Activated T-cell treated with anti-CD3 and anti-CD28 coated beads, Interleukin-2, amount 50 U/mL, for 72 hours (primary cell): Measurements from ENCODE around the gene APPBP2. TPM values are rescaled to one million over a fixed set of nuclear protein-coding genes. Genes with fewer than 3 reads are reported as not detected.
"Not testable (repeated sequence)": the region's sequence is repeated elsewhere in the genome, so short reads cannot be mapped to it uniquely, and the experiment has no call there.

Source experiments
- ATAC-seq, 2 donors: fragments of 150-1000 bp; cut with Tn5 transposase; replicated peaks in 1 of 2; 2 replicates each; pipeline ENCODE4 v1.10.0; 2021; ENCODE audit warnings: moderate library complexity in 2 of 2, mild to moderate bottlenecking in 1 of 2
- DNase-seq, 2 donors: peaks; one replicate each; pipeline ENCODE4 v3.0.0; 2021 to 2022; ENCODE audit warnings: mixed read lengths in 1 of 2
- H3K27ac Mint-ChIP-seq: one replicate; pipeline ENCODE4 v1.8.0; 2022; ENCODE audit warnings: mild to moderate bottlenecking, moderate library complexity, mixed read lengths
- H3K27me3 Mint-ChIP-seq: one replicate; pipeline ENCODE4 v1.8.0; 2022; ENCODE audit warnings: low read depth, mixed read lengths
- H3K36me3 Mint-ChIP-seq, 2 donors: one replicate each; pipeline ENCODE4 v1.8.0; 2022; ENCODE audit warnings: mixed read lengths in 2 of 2, mild to moderate bottlenecking in 1 of 2; ENCODE audit not compliant: insufficient read depth in 2 of 2
- H3K4me1 Mint-ChIP-seq: one replicate; pipeline ENCODE4 v1.8.0; 2022; ENCODE audit warnings: low read depth, mixed read lengths
- H3K4me3 Mint-ChIP-seq, 2 donors: one replicate each; pipeline ENCODE4 v1.8.0; 2022; ENCODE audit warnings: mild to moderate bottlenecking in 2 of 2, mixed read lengths in 2 of 2, moderate library complexity in 2 of 2
- H3K9me3 Mint-ChIP-seq, 2 donors: one replicate each; pipeline ENCODE4 v1.8.0; 2022; ENCODE audit warnings: mixed read lengths in 2 of 2
- total RNA-seq, 2 donors: library from RNA; stranded (reverse); gene quantifications; one replicate each; pipeline ENCODE4 v1.2.3, GENCODE V29; 2022

The APPBP2 gene, protein sequence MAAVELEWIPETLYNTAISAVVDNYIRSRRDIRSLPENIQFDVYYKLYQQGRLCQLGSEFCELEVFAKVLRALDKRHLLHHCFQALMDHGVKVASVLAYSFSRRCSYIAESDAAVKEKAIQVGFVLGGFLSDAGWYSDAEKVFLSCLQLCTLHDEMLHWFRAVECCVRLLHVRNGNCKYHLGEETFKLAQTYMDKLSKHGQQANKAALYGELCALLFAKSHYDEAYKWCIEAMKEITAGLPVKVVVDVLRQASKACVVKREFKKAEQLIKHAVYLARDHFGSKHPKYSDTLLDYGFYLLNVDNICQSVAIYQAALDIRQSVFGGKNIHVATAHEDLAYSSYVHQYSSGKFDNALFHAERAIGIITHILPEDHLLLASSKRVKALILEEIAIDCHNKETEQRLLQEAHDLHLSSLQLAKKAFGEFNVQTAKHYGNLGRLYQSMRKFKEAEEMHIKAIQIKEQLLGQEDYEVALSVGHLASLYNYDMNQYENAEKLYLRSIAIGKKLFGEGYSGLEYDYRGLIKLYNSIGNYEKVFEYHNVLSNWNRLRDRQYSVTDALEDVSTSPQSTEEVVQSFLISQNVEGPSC
- total RNA-seq: 10 to 100 TPM; 29.4 to 29.6 TPM

DNA sequence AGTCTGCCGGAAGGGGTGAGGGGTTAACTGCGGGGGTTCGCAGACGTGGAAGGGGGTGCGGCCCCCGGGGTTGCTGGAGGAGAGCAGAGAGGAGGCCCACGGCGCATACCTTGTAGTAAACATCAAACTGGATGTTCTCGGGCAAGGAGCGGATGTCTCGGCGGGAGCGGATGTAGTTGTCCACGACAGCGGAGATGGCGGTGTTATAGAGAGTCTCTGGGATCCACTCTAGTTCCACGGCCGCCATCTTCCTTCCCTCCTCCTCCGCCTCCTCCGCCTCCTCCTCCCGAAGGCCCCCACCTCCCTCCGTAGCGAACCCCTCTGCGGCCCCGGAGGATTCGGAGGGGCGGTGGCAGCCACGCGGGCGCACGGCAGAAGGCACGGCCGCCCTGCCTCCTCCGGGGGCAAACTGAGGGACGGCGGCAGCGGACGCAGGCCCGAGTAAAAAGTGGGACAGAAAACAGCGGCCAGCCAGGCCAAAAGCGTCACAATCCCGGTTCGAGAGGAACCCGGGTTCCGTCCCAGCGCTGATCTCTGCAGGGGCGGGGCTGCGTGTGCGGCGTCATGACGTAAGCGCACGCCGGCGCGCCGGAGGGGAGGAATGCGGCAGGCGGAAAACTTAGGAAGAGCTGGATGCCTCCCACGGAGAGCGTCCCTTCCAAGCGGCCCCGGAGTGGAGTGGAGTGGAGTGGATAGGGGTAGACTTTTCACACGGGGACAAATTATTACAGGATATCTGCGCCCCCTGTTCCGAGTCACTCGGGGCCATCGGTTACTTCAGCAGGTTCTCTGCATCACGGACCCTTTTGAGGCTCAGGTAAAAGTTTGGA, at the start of gene APPBP2:
TSS of gene APPBP2 (minus strand) at position 558 of the 830 bp plus-strand sequence. CDS start at position 247, 311 bp downstream.
- H3K4me1 Mint-ChIP-seq: peaks cover 44% of the 10 kb centered on the region

DNA sequence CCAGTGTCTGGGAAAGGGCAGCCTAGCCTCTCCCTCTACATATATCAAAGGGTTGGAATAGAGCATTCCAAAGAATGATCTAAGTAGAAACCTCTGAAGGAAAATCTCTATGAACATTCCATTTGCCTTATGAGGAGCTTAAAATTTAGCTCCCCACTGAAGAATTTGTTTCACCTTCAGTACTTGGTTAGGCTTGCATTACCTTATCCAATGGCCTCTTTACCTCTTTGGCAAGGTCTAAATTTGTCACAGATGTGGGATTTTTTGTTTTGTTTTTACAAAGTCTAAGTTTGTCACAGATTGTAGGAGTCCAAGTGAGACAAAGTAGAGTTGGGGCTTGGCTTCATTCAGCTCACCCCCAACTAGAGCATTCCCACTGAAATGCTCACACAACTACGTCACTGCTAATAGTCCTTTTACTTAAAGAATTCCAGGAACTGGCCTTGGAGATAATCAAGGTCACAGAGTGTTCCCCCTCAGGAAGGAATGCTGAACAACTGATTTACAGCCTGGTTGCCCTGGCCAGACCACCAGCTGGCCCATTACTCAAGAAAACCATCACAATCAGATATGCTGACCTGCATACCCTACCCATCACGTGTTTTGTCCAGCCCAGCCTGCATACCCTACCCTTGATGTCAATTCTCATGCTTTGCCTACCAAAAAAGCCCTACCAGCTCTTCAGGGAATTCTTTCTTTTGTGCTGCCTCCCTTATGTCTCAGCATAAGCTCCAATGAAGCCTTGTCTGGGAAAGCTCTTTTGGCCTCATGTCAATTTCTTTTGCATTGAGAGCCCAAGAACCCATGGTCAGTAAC, 47.4 kb upstream of the APPBP2 start:
- ATAC-seq (no peak), DNase-seq (no peak)
- H3K9me3 Mint-ChIP-seq: no peaks in the 10 kb centered on the region
- H3K27me3 Mint-ChIP-seq: peaks cover 12% of the 10 kb centered on the region
- H3K4me3 Mint-ChIP-seq: no peak overlapping the region
- no peaks in the 10 kb centered on the region for H3K36me3 Mint-ChIP-seq
- peaks cover 13% of the 10 kb centered on the region for H3K4me1 Mint-ChIP-seq
- H3K27ac Mint-ChIP-seq: no peak overlapping the region

More for the DNA sequence above, at the start of gene APPBP2:
- H3K9me3 Mint-ChIP-seq: no peaks in the 10 kb centered on the region
- DNase-seq (peak; percentile 80 to 87), ATAC-seq (peak; percentile 90 to 93)
- H3K4me3 Mint-ChIP-seq: peak within 1 kb of the TSS; percentile 98 to 99
- peaks cover 2 to 5% of the 10 kb centered on the region in 2 donors for H3K36me3 Mint-ChIP-seq
- no peaks in the 10 kb centered on the region for H3K27me3 Mint-ChIP-seq
- H3K27ac Mint-ChIP-seq: peak within 1 kb of the TSS; percentile 100

DNA sequence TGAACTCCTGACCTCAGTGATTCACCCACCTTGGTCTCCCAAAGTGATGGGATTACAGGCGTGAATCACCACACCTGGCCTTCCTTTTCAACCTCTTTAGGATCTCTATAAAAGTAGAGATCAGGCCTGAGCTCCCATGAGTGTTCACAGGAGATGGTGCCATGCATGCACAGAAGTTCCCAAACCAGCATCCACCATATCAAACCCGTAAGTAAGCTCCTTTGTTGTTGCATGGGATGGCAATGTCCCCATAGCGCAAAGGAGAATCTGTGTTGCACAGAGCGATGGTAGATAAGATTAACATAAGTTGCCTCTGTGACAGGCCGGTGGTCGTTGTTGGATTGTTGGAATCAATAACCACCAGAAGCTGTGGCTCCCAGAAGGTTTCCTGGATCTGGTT, 39.2 kb upstream of the APPBP2 start:
- H3K4me1 Mint-ChIP-seq: no peaks in the 10 kb centered on the region
- H3K4me3 Mint-ChIP-seq: no peak overlapping the region
- no peaks in the 10 kb centered on the region for H3K27me3 Mint-ChIP-seq
- no peaks in the 10 kb centered on the region for H3K36me3 Mint-ChIP-seq
- ATAC-seq: no peak
- H3K9me3 Mint-ChIP-seq: no peaks in the 10 kb centered on the region
- DNase-seq: no peak
- no peak overlapping the region for H3K27ac Mint-ChIP-seq

DNA sequence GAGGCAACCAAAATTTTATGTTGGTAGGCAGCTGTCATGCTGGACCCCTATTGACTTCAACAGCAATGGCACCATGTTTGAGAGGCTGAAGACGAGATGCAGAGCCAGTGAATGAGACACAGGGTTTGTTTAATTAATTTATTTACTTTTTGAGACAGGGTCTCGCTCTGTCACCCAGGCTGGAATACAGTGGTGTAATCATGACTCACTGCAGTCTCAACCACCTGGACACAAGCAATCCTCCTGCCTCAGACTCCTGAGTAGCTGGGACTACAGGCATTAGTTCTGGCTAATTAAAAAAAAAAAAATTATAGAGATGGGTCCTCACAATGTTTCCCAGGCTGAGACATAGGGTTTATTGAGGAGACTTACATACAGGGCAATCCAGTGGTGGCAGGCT, 37.7 kb upstream of the APPBP2 start:
- ATAC-seq: no peak
- no peaks in the 10 kb centered on the region for H3K27me3 Mint-ChIP-seq
- H3K9me3 Mint-ChIP-seq: peaks cover 0 to under 1% of the 10 kb centered on the region in 2 donors
- DNase-seq: no peak
- H3K4me1 Mint-ChIP-seq: no peaks in the 10 kb centered on the region
- H3K4me3 Mint-ChIP-seq: no peak overlapping the region
- no peak overlapping the region for H3K27ac Mint-ChIP-seq
- H3K36me3 Mint-ChIP-seq: no peaks in the 10 kb centered on the region

DNA sequence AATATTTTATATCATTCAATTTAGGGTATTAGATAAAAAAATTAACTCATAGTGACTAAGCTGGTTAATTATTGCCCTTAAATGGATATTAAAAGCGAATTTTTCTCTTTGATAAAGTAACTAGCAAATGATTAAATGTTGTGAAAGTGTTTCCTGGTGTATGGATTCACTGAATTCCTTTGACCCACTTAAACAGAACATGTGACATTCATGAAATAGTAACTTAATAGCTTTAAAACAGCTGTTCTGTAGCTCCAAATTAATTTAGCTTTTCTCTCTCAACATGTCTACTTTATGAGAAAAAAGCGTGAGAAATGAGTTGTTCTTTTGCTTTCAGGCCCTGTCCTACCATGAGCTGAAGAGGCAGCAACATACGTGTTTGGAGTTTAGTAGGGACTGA, 36.4 kb upstream of the APPBP2 start:
- Mint-ChIP-seq H3K4me1 (no peaks in the 10 kb centered on the region), H3K27me3 (no peaks in the 10 kb centered on the region), H3K27ac (no peak overlapping the region), H3K4me3 (no peak overlapping the region), H3K9me3 (peaks cover 0 to 7% of the 10 kb centered on the region in 2 donors), H3K36me3 (peaks cover 0 to 6% of the 10 kb centered on the region in 2 donors)
- ATAC-seq (no peak), DNase-seq (no peak)

DNA sequence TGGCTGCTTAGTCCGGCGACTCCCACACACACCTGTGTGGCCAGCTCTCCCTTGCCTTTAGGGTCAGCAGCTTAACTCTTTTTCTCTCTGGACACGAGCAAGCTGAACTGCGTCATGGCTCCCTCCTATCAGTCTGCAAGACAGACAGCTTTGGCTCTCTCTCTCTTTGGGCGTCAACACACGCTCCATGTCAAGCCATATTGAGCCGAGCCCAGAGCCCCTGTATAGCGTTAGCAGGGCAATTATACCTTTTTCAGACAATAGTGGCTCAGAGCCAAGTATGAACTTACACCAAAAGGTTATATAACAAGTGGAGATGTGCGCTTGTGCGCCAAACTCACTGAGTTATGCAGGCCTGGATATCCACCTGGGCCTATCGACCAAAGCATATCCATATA, 34.8 kb upstream of the APPBP2 start:
- Mint-ChIP-seq H3K36me3 (peaks cover 0 to 6% of the 10 kb centered on the region in 2 donors), H3K27me3 (no peaks in the 10 kb centered on the region), H3K27ac (no peak overlapping the region), H3K4me3 (no peak overlapping the region), H3K4me1 (no peaks in the 10 kb centered on the region), H3K9me3 (peaks cover 0 to 7% of the 10 kb centered on the region in 2 donors)
- DNase-seq: no peak
- ATAC-seq: no peak

DNA sequence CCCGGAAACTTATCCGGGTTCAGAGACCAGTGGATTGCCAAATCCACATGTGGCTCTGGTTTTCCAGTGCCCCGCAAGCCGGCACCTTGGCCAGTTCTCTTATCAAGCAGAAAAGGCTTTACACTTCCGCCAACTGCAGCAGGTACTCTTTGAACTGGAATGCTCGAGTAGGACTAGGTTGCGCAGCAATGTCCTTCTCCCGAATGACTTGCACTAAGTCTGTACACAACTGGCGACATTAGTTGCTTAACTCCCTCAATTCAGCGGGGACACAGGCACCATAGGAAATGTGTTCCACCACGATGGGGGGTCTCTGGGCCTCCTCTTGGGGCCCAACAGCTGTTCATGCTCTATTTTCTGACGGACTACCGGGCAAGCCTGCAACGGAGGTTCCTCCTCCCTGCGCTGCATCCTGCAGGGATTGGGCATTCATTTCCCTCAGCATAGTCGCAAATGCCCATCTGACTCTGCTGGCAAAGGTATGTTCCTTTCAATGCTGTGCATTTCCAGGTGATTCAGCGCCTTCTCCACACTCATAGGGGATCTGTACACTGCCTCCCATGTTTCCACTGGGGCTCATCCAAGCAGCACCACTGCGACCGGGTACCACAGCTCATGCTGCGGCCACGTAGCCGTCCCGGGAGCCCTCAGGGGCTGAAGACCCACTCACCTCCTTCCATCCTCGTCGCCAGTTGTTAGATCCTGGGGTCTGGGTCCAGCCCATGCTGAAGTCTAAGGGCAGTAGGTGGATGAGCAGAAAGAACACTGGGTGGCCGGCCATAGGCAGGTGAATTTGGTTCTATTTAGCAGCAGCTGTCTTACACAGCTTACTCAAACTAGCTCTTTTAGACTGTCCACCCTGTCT, 34.2 kb upstream of the APPBP2 start:
- H3K9me3 Mint-ChIP-seq: peaks cover 0 to 7% of the 10 kb centered on the region in 2 donors
- no peaks in the 10 kb centered on the region for H3K27me3 Mint-ChIP-seq
- H3K27ac Mint-ChIP-seq: no peak overlapping the region
- no peak for DNase-seq
- no peak for ATAC-seq
- no peak overlapping the region for H3K4me3 Mint-ChIP-seq
- no peaks in the 10 kb centered on the region for H3K4me1 Mint-ChIP-seq
- peaks cover 0 to 6% of the 10 kb centered on the region in 2 donors for H3K36me3 Mint-ChIP-seq

DNA sequence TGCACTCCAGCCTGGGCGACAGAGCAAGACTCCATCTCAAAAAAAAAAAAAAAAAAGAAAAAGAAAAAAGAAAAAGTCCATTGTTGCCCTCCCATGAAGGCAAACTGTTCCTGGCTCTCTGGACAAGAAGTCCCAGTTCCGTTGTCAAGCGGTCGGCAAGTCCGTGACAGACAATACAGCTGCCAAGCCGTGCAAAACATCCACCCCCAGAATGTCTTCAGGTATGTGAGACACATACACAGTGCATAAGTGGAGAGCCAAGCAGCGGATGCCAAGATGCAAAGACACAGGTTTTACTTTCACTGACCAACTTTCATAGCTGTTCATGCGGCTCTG, 33.6 kb upstream of the APPBP2 start:
- ATAC-seq (no peak), DNase-seq (no peak)
- Mint-ChIP-seq H3K27ac (no peak overlapping the region), H3K4me1 (no peaks in the 10 kb centered on the region), H3K4me3 (no peak overlapping the region), H3K9me3 (peaks cover 0 to 7% of the 10 kb centered on the region in 2 donors), H3K36me3 (peaks cover 0 to 6% of the 10 kb centered on the region in 2 donors), H3K27me3 (no peaks in the 10 kb centered on the region)

DNA sequence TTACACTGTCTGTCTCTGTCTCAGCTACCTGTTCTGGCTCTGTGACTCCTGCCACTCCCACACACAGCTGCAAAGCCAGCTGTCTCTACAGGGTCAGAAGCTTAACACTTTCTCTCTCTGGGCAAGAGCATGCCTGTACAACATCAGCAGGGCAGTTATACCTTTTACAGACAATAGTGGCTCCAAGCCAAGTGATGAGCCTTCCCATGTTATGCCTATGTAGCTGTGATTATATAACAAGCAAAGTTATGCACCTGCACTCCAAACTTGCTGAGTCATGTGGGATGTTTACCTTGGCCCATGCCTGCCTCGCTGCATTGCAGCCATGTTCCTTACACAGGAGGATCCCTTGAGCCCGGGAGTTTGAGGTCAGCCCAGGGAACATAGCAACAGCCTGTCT, 31.8 kb upstream of the APPBP2 start:
- H3K9me3 Mint-ChIP-seq: peaks cover 0 to 7% of the 10 kb centered on the region in 2 donors
- no peaks in the 10 kb centered on the region for H3K27me3 Mint-ChIP-seq
- ATAC-seq (no peak), DNase-seq (no peak)
- no peak overlapping the region for H3K4me3 Mint-ChIP-seq
- no peaks in the 10 kb centered on the region for H3K4me1 Mint-ChIP-seq
- H3K27ac Mint-ChIP-seq: no peak overlapping the region
- H3K36me3 Mint-ChIP-seq: peaks cover 0 to 6% of the 10 kb centered on the region in 2 donors

DNA sequence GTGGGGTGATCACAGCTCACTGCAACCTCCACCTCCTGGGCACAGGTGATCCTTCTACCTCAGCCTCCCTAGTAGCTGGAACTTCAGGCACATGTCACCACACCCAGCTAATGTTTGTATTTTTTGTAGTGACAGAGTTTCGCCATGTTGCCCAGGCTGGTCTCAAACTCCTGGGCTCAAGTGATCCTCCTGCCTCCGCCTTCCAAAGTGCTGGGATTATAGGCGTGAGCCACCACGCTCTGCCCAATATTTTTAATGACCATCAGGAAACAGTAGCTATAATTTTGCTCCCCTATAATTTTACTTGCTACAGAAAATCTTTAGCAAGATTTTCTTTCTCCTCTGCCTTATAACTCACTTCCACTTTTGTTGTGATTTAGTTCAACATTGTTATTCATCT, 29.7 kb upstream of the APPBP2 start:
- ATAC-seq: no peak
- H3K4me1 Mint-ChIP-seq: no peaks in the 10 kb centered on the region
- H3K27me3 Mint-ChIP-seq: no peaks in the 10 kb centered on the region
- no peak for DNase-seq
- no peak overlapping the region for H3K4me3 Mint-ChIP-seq
- H3K27ac Mint-ChIP-seq: no peak overlapping the region
- H3K9me3 Mint-ChIP-seq: peaks cover 0 to 7% of the 10 kb centered on the region in 2 donors
- peaks cover 0 to 6% of the 10 kb centered on the region in 2 donors for H3K36me3 Mint-ChIP-seq

DNA sequence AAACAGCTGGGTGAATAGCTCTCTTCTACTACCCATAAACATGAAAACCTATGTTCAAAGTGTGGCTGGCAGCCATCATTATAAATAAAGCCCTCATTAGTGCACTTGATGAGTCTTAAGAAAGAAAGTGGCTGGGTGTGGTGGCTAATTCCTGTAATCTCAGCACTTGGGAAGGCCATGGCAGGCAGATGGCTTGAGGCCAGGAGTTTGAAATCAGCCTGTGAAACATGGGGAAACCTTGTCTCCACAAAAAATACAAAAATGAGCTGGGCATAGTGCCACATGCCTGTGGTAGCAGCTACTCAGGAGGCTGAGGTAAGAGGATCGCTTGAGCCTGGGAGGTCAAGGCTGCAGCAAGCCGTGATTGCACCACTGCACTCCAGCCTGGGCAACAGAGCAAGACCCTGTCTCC, 28.3 kb upstream of the APPBP2 start:
- H3K9me3 Mint-ChIP-seq: peaks cover 0 to 7% of the 10 kb centered on the region in 2 donors
- no peak overlapping the region for H3K27ac Mint-ChIP-seq
- no peak overlapping the region for H3K4me3 Mint-ChIP-seq
- ATAC-seq (no peak), DNase-seq (no peak)
- H3K36me3 Mint-ChIP-seq: peaks cover 0 to 6% of the 10 kb centered on the region in 2 donors
- no peaks in the 10 kb centered on the region for H3K27me3 Mint-ChIP-seq
- H3K4me1 Mint-ChIP-seq: no peaks in the 10 kb centered on the region

DNA sequence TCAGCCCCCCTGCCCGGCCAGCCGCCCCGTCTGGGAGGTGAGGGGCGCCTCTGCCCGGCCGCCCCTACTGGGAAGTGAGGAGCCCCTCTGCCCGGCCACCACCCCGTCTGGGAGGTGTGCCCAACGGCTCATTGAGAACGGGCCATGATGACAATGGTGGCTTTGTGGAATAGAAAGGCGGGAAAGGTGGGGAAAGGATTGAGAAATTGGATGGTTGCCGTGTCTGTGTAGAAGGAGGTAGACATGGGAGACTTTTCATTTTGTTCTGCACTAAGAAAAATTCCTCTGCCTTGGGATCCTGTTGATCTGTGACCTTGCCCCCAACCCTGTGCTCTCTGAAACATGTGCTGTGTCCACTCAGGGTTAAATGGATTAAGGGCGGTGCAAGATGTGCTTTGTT, 26.2 kb upstream of the APPBP2 start:
- H3K9me3 Mint-ChIP-seq, H3K27ac Mint-ChIP-seq, H3K27me3 Mint-ChIP-seq, DNase-seq, H3K36me3 Mint-ChIP-seq, H3K4me3 Mint-ChIP-seq, H3K4me1 Mint-ChIP-seq, ATAC-seq: not testable (repeated sequence)
